IPS DF 6.9 (cell line): ENCODE data around the gene JAZF1.

Experiments
- DNase-seq: peaks from one replicate; pipeline ENCODE4 v3.0.0-alpha.2; 2013; ENCODE audit warnings: low read depth, low spot score
- H3K27ac ChIP-seq: one replicate; pipeline ENCODE4 v1.5.1; 2013; ENCODE audit warnings: low read length, control low read depth
- H3K27me3 ChIP-seq: 2 replicates; pipeline ENCODE4 v1.6.1; 2013; ENCODE audit warnings: mild to moderate bottlenecking, low read length; ENCODE audit not compliant: control insufficient read depth, insufficient read depth
- H3K36me3 ChIP-seq: 2 replicates; pipeline ENCODE4 v1.6.1; 2013; ENCODE audit warnings: low read length; ENCODE audit not compliant: control insufficient read depth, insufficient read depth
- H3K4me1 ChIP-seq: 2 replicates; pipeline ENCODE4 v1.6.1; 2013; ENCODE audit warnings: low read length; ENCODE audit not compliant: control insufficient read depth, insufficient read depth
- H3K4me3 ChIP-seq: 2 replicates; pipeline ENCODE4 v1.5.1; 2013; ENCODE audit warnings: mild to moderate bottlenecking, low read length
- H3K9me3 ChIP-seq: 2 replicates; pipeline ENCODE4 v1.6.1; 2013; ENCODE audit warnings: low read length, inconsistent platforms; ENCODE audit not compliant: control insufficient read depth, insufficient read depth
- WGBS: extraction: QIAGEN DNeasy Blood & Tissue Kit; methylation state at CpG from one replicate; pipeline ENCODE4 v1.1.7; 2013; ENCODE audit warnings: mixed read lengths, missing lambda C conversion rate; ENCODE audit not compliant: insufficient read length, insufficient coverage; 5-methylcytosine and 5-hydroxymethylcytosine counted together

The JAZF1 gene

DNA sequence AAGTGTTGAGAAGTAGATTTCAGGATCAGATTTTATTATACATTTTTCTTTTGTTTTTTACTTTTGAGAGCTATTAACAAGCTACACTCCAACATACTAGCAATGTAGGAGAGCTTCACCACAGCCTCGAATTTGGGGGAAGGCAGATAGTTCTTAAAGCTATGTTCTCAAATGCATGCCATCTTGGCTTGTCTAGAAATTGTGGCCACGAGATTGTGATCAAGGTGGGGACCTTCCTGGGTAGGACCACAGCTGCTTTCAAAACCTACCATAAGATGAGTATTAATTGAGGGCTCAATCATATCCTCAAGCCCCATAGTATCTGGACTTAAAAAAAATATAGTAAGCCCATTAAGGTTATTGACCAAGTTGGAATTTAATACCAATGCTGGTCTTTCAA, 27.9 kb upstream of the JAZF1 start:
- H3K4me1 ChIP-seq: no peaks in the 10 kb centered on the region
- H3K36me3 ChIP-seq: no peaks in the 10 kb centered on the region
- H3K4me3 ChIP-seq: no peak overlapping the region
- whole genome bisulfite sequencing: no CpG with 5 or more reads among the region's 2 CpGs
- no peak for DNase-seq
- no peaks in the 10 kb centered on the region for H3K27me3 ChIP-seq
- no peaks in the 10 kb centered on the region for H3K9me3 ChIP-seq
- no peak overlapping the region for H3K27ac ChIP-seq

- WGBS: no CpG with 5 or more reads among the region's 1 CpG
- Histone ChIP-seq H3K27me3 (no peaks in the 10 kb centered on the region), H3K4me1 (no peaks in the 10 kb centered on the region), H3K27ac (no peak overlapping the region), H3K4me3 (no peak overlapping the region), H3K36me3 (no peaks in the 10 kb centered on the region), H3K9me3 (no peaks in the 10 kb centered on the region)
- no peak for DNase-seq
Observed at GRCh38 chr7:28207486-28208158, 27.0 kb upstream of the JAZF1 start.

DNA sequence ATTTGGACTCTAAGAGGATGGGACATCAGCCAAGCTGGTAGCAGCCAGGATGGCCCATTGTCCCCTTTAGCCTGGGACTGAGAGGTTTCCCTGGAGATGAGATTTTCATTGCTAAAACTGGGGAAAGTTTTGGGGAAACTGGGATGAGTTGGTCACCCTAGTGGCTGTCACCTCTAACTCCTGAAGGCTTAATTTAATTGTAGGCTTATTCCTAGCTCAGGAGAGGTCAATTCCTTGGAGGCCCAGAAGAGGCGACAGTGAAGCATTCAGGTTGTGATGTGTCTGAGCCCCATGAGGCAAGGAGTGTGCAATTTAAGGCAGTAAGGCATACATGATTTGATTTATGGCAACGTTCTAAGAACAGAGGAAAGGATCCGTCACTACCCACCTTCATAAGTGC, 24.9 kb upstream of the JAZF1 start:
- DNase-seq: no peak
- no peaks in the 10 kb centered on the region for H3K36me3 ChIP-seq
- H3K27me3 ChIP-seq: no peaks in the 10 kb centered on the region
- WGBS: no CpG with 5 or more reads among the region's 3 CpGs
- no peak overlapping the region for H3K4me3 ChIP-seq
- no peaks in the 10 kb centered on the region for H3K4me1 ChIP-seq
- no peak overlapping the region for H3K27ac ChIP-seq
- H3K9me3 ChIP-seq: no peaks in the 10 kb centered on the region

GRCh38 chr7:28203508-28204240, 23.1 kb upstream of the JAZF1 start:
- no peak overlapping the region for H3K27ac ChIP-seq
- DNase-seq: no peak
- no peaks in the 10 kb centered on the region for H3K36me3 ChIP-seq
- H3K4me3 ChIP-seq: no peak overlapping the region
- no peaks in the 10 kb centered on the region for H3K4me1 ChIP-seq
- 100% methylated on average over 1 of the region's 5 CpGs for WGBS
- no peaks in the 10 kb centered on the region for H3K9me3 ChIP-seq
- no peaks in the 10 kb centered on the region for H3K27me3 ChIP-seq

GRCh38 chr7:28202222-28202621, 21.6 kb upstream of the JAZF1 start:
- Histone ChIP-seq H3K4me1 (no peaks in the 10 kb centered on the region), H3K9me3 (no peaks in the 10 kb centered on the region), H3K36me3 (no peaks in the 10 kb centered on the region), H3K4me3 (no peak overlapping the region), H3K27me3 (no peaks in the 10 kb centered on the region), H3K27ac (no peak overlapping the region)
- no CpG with 5 or more reads among the region's 9 CpGs for WGBS
- no peak for DNase-seq

DNA sequence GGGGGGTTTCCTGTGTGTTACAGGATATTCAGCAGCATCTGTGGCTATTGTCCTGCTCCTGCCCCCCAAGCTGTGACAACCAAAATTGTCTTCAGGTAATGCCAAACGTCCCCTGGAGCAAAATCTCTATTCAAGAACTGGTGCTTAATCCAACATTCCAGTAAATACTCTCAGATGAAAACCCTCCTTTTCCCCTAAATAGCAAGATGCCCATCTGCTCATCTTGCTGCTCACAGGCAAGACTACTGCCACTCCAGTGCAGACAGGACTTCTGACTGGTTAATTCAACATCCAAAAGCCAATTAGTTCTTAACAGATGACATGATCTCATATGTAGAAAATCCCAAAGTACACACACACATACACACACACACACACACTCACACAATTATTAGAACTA, 20.5 kb upstream of the JAZF1 start:
- no CpG with 5 or more reads among the region's 1 CpG for WGBS
- H3K4me1 ChIP-seq: no peaks in the 10 kb centered on the region
- H3K27ac ChIP-seq: no peak overlapping the region
- DNase-seq: no peak
- H3K4me3 ChIP-seq: no peak overlapping the region
- no peaks in the 10 kb centered on the region for H3K36me3 ChIP-seq
- no peaks in the 10 kb centered on the region for H3K27me3 ChIP-seq
- no peaks in the 10 kb centered on the region for H3K9me3 ChIP-seq

GRCh38 chr7:28200598-28200997, 20.0 kb upstream of the JAZF1 start:
- H3K4me3 ChIP-seq: no peak overlapping the region
- no peak overlapping the region for H3K27ac ChIP-seq
- H3K27me3 ChIP-seq: no peaks in the 10 kb centered on the region
- no peaks in the 10 kb centered on the region for H3K9me3 ChIP-seq
- no peaks in the 10 kb centered on the region for H3K36me3 ChIP-seq
- DNase-seq: no peak
- no CpG with 5 or more reads among the region's 2 CpGs for WGBS
- no peaks in the 10 kb centered on the region; the same call in 1 of the 2 replicates for H3K4me1 ChIP-seq

DNA sequence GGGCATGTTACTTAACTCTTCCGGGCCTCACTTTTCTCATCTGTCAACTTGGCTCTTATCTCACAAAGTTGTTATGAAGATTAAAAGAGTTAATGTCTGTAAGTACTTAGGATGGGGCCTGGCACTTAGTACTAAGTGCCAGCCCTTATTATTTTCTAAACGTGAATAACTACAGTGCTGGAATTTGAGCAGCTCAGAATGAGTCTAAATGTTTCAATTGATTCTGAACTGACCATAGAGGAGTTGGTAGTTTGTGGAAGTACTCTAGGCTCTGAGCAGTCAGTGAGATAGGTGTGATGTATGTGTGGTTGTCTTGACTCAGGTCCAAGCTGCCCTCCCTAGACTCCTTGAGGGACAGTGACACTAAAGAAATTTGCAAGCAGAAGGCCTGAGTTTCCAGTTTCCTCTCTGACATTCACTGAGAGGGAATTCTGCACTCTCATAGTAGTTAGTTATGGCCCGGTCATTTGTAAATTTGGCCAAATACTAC, 18.5 kb upstream of the JAZF1 start:
- Histone ChIP-seq H3K4me3 (no peak overlapping the region), H3K27ac (no peak overlapping the region), H3K27me3 (no peaks in the 10 kb centered on the region), H3K9me3 (no peaks in the 10 kb centered on the region), H3K4me1 (no peaks in the 10 kb centered on the region; the same call in 1 of the 2 replicates), H3K36me3 (no peaks in the 10 kb centered on the region)
- DNase-seq: no peak
- no CpG with 5 or more reads among the region's 3 CpGs for WGBS

- H3K4me3 ChIP-seq: no peak overlapping the region
- no peaks in the 10 kb centered on the region for H3K36me3 ChIP-seq
- no peaks in the 10 kb centered on the region for H3K27me3 ChIP-seq
- DNase-seq: no peak
- no peak overlapping the region for H3K27ac ChIP-seq
- 100% methylated on average over 2 of the region's 4 CpGs for WGBS
- H3K9me3 ChIP-seq: no peaks in the 10 kb centered on the region
- peaks cover under 1% of the 10 kb centered on the region; the same call in 1 of the 2 replicates for H3K4me1 ChIP-seq
Observed at GRCh38 chr7:28195910-28196620, 15.5 kb upstream of the JAZF1 start.

GRCh38 chr7:28192786-28193585, 12.4 kb upstream of the JAZF1 start:
- Histone ChIP-seq H3K36me3 (no peaks in the 10 kb centered on the region), H3K9me3 (no peaks in the 10 kb centered on the region), H3K27ac (no peak overlapping the region), H3K27me3 (no peaks in the 10 kb centered on the region), H3K4me3 (no peak overlapping the region), H3K4me1 (peaks cover 5% of the 10 kb centered on the region; the same call in 1 of the 2 replicates)
- no peak for DNase-seq
- WGBS: no CpG with 5 or more reads among the region's 7 CpGs
